Inferior parietal cortex (tissue), 1 donor: ENCODE measurements around the gene CETP.

Source experiments
- DNase-seq: peaks from one replicate; pipeline ENCODE4 v3.0.0-alpha.2; 2016; ENCODE audit errors: extremely low spot score

The CETP gene

GRCh38 chr16:56961851-56962281 lies at the start of gene CETP:
Gene CETP, plus strand, starts transcription at chr16:56961950. Its CDS starts 30 bp downstream, at chr16:56961980.
- DNase-seq, result no peak

GRCh38 chr16:56912746-56913708 lies 48.7 kb upstream of the CETP start:
- no peak for DNase-seq

- DNase-seq, result no peak
Observed at GRCh38 chr16:56914896-56915295, 46.9 kb upstream of the CETP start.

- no peak for DNase-seq
Observed at GRCh38 chr16:56915336-56916119, 46.2 kb upstream of the CETP start.

- no peak for DNase-seq
Observed at GRCh38 chr16:56916571-56917403, 45.0 kb upstream of the CETP start.

GRCh38 chr16:56918467-56919012 lies 43.2 kb upstream of the CETP start:
- DNase-seq, result no peak

- no peak for DNase-seq
Observed at GRCh38 chr16:56919099-56919800, 42.5 kb upstream of the CETP start.

GRCh38 chr16:56921571-56921970 lies 40.2 kb upstream of the CETP start:
- no peak for DNase-seq

GRCh38 chr16:56923481-56924091 lies 38.2 kb upstream of the CETP start:
- DNase-seq, result no peak

- no peak for DNase-seq
Observed at GRCh38 chr16:56927471-56927870, 34.3 kb upstream of the CETP start.

- no peak for DNase-seq
Observed at GRCh38 chr16:56929639-56930038, 32.1 kb upstream of the CETP start.

- DNase-seq, result no peak
Observed at GRCh38 chr16:56930486-56931270, 31.1 kb upstream of the CETP start.

GRCh38 chr16:56931271-56931891 lies 30.4 kb upstream of the CETP start:
- DNase-seq, result peak; percentile 32

GRCh38 chr16:56931892-56932720 lies 29.6 kb upstream of the CETP start, which contains the start of gene HERPUD1:
Gene HERPUD1, plus strand, starts transcription at chr16:56932142. Its CDS starts 103 bp downstream, at chr16:56932245.
- peak; percentile 99 for DNase-seq

- peak; percentile 78 for DNase-seq
Observed at GRCh38 chr16:56932721-56933619, 28.8 kb upstream of the CETP start.

GRCh38 chr16:56933828-56934598 lies 27.7 kb upstream of the CETP start:
- DNase-seq, result no peak
